Caco-2 (cell line): ENCODE measurements around the gene TMEM8B. TPM values are rescaled to one million over a fixed set of nuclear protein-coding genes. Genes with fewer than 3 reads are reported as not detected.
A peak's percentile ranks its signal among the peaks of the same experiment; 100 is the strongest.

Source experiments
- BruUV-seq: library from RNA; stranded (reverse); fragments of 400-500 nt; replicated peaks from 2 replicates; lab custom pipeline; 2021; lab: Mats Ljungman, UMichigan
- CTCF ChIA-PET: fragments of 300-600 bp; sonication (Branson Sonifier 250); formaldehyde crosslinking; loops from one replicate; lab custom pipeline; 2022; ENCODE audit warnings: antibody characterized with exemption; lab: Charles Lee
- POLR2A ChIA-PET: fragments of 300-600 bp; sonication (Branson Sonifier 250); formaldehyde crosslinking; loops from one replicate; lab custom pipeline; 2022; ENCODE audit warnings: antibody characterized with exemption; lab: Charles Lee
- DNase-seq, 2 experiments: peaks; one replicate each; pipeline versions ENCODE4 v3.0.0 to v3.0.0-alpha.2; 2020 to 2022
- H3K27me3 ChIP-seq: replicated peaks from 2 replicates; pipeline ENCODE4 v1.6.0; 2011; ENCODE audit warnings: low read length; ENCODE audit not compliant: control insufficient read depth, insufficient read depth
- H3K36me3 ChIP-seq: 2 replicates; pipeline ENCODE4 v1.5.1; 2011; ENCODE audit warnings: low read length; ENCODE audit not compliant: control insufficient read depth, insufficient read depth
- H3K4me1 ChIP-seq: fragments of 250-450 bp; sonication (Bioruptor Pico); 2 replicates; pipeline ENCODE4 v1.5.1; 2020; ENCODE audit warnings: mild to moderate bottlenecking
- H3K4me3 ChIP-seq: 2 replicates; pipeline ENCODE4 v1.5.1; 2011; ENCODE audit warnings: low read depth, mild to moderate bottlenecking, control low read depth, low read length
- H3K9me3 ChIP-seq: fragments of 250-450 bp; sonication (Bioruptor Pico); 2 replicates; pipeline ENCODE4 v1.5.1; 2020; ENCODE audit warnings: mild to moderate bottlenecking, moderate library complexity
- H3K27ac Mint-ChIP-seq: one replicate; pipeline ENCODE4 v1.8.0; 2022; ENCODE audit warnings: mixed read lengths; ENCODE audit not compliant: unreplicated experiment
- H3K27me3 Mint-ChIP-seq: one replicate; pipeline ENCODE4 v1.8.0; 2022; ENCODE audit warnings: mixed read lengths; ENCODE audit not compliant: insufficient read depth, unreplicated experiment
- H3K36me3 Mint-ChIP-seq: one replicate; pipeline ENCODE4 v1.8.0; 2022; ENCODE audit warnings: mild to moderate bottlenecking, mixed read lengths; ENCODE audit not compliant: insufficient read depth, unreplicated experiment
- H3K4me1 Mint-ChIP-seq: one replicate; pipeline ENCODE4 v1.8.0; 2022; ENCODE audit warnings: low read depth, mixed read lengths; ENCODE audit not compliant: unreplicated experiment
- H3K4me3 Mint-ChIP-seq: one replicate; pipeline ENCODE4 v1.8.0; 2022; ENCODE audit warnings: mild to moderate bottlenecking, moderate library complexity, mixed read lengths; ENCODE audit not compliant: unreplicated experiment
- H3K9me3 Mint-ChIP-seq: one replicate; pipeline ENCODE4 v1.8.0; 2022; ENCODE audit warnings: mixed read lengths; ENCODE audit not compliant: unreplicated experiment
- intact Hi-C: fragments of 100-400 bp; cut with micrococcal nuclease; formaldehyde crosslinking; loops from one replicate; pipeline ENCODE4 v1.10.0; 2022; ENCODE audit not compliant: unreplicated experiment
- total RNA-seq: library from RNA; stranded (reverse); gene quantifications from 2 replicates; pipeline ENCODE4 v1.2.3, GENCODE V29; 2022
- TF ChIP-seq, protein P1 (sequence below), 2 experiments: fragments of 200-600 bp in 1 of 2; IDR thresholded peaks; 1 replicate in 1 of 2; 2 replicates in 1 of 2; pipeline versions ENCODE4 v1.5.1 to v1.8.0; 2011 to 2022; ENCODE audit warnings: antibody characterized with exemption in 1 of 2, control low read depth in 1 of 2, inconsistent platforms in 1 of 2, low read depth in 1 of 2, low read length in 1 of 2, mild to moderate bottlenecking in 1 of 2, moderate library complexity in 1 of 2; ENCODE audit not compliant: insufficient read depth in 1 of 2, severe bottlenecking in 1 of 2, unreplicated experiment in 1 of 2

The TMEM8B gene
- total RNA-seq, 1 experiment from 2014 or later = 4.9 TPM

DNA sequence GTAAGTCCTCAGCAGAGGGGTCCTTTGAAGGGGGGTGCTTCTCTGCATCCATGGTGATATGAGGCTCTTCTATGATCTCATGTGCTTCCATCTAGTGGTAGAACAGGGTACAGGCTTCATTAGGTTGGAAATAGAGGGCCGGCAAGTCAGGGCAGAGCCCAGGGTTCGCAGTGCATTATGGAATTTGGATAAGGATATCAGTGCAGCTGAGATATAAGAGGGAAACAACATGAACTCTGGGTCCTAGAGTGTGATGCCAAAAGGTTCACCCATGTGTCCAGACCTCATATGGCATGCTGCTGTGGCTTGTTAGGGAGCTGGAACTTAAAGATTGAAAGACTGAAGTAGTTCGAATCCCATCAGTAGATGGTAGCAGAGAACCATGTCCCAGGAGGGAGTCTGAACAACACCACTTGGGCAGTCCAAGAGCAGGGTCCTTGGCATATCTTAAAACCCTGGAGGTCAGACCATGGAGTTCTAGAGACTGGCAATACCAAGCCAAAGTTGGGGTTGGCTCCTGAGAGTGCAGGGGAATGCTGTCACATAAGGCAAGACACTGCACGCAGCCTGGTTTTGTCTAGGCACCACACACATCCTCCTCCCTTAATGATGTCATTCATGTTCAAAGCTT lies 2.8 kb upstream of the TMEM8B start:
- ChIA-PET POLR2A (interaction anchor here (0.6 kb wide), 1 partner anchor 56 kb away, joined by 5 read pairs; no protein-coding TSS in a partner anchor), CTCF (interaction anchor here (0.6 to 2.7 kb wide), 12 partner anchors 8 to 90 kb away, joined by 3 to 62 read pairs (median 4); partner anchors contain the start of genes HINT2 and HRCT1)
- Mint-ChIP-seq H3K4me3 (no peak overlapping the region), H3K27me3 (no peaks in the 10 kb centered on the region), H3K4me1 (peaks cover 8% of the 10 kb centered on the region), H3K27ac (no peak overlapping the region), H3K36me3 (peaks cover 4% of the 10 kb centered on the region), H3K9me3 (no peaks in the 10 kb centered on the region)
- no peak overlapping the region for H3K4me3 ChIP-seq
- H3K9me3 ChIP-seq = no peaks in the 10 kb centered on the region
- H3K36me3 ChIP-seq = no peaks in the 10 kb centered on the region
- no TSS peak for BruUV-seq
- no peaks in the 10 kb centered on the region for H3K27me3 ChIP-seq
- intact Hi-C loops = loop anchor here (1.0 kb wide), 3 partner anchors 25 to 56 kb away; no protein-coding TSS in a partner anchor
- peak in 1 of 2 experiments; percentile 63 for DNase-seq
- H3K4me1 ChIP-seq = peaks cover 4% of the 10 kb centered on the region; the same call in 1 of the 2 replicates
- TF ChIP-seq, protein P1, sequence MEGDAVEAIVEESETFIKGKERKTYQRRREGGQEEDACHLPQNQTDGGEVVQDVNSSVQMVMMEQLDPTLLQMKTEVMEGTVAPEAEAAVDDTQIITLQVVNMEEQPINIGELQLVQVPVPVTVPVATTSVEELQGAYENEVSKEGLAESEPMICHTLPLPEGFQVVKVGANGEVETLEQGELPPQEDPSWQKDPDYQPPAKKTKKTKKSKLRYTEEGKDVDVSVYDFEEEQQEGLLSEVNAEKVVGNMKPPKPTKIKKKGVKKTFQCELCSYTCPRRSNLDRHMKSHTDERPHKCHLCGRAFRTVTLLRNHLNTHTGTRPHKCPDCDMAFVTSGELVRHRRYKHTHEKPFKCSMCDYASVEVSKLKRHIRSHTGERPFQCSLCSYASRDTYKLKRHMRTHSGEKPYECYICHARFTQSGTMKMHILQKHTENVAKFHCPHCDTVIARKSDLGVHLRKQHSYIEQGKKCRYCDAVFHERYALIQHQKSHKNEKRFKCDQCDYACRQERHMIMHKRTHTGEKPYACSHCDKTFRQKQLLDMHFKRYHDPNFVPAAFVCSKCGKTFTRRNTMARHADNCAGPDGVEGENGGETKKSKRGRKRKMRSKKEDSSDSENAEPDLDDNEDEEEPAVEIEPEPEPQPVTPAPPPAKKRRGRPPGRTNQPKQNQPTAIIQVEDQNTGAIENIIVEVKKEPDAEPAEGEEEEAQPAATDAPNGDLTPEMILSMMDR (IDR thresholded peaks at IDR 0.05; ENCODE audit: insufficient read depth in 1 of 2, low read depth in 1 of 2, low read length in 1 of 2, severe bottlenecking in 1 of 2, unreplicated experiment in 1 of 2) = peak; percentile 73 to 76

- Histone ChIP-seq H3K36me3 (no peaks in the 10 kb centered on the region), H3K4me3 (no peak overlapping the region), H3K9me3 (no peaks in the 10 kb centered on the region), H3K27me3 (no peaks in the 10 kb centered on the region), H3K4me1 (peaks cover 4% of the 10 kb centered on the region; the same call in 1 of the 2 replicates)
- no TSS peak for BruUV-seq
- no peaks in the 10 kb centered on the region for H3K9me3 Mint-ChIP-seq
- DNase-seq = no peak
- no peak overlapping the region for H3K27ac Mint-ChIP-seq
- TF ChIP-seq, protein P1 (IDR thresholded peaks at IDR 0.05; ENCODE audit: insufficient read depth in 1 of 2, low read depth in 1 of 2, low read length in 1 of 2, severe bottlenecking in 1 of 2, unreplicated experiment in 1 of 2) = no peak
- H3K36me3 Mint-ChIP-seq = peaks cover 4% of the 10 kb centered on the region
- H3K4me1 Mint-ChIP-seq = peaks cover 8% of the 10 kb centered on the region
- CTCF ChIA-PET = interaction anchor here (1.7 to 2.7 kb wide), 2 partner anchors 38 to 54 kb away, joined by 61 to 62 read pairs; no protein-coding TSS in a partner anchor
- intact Hi-C loops = no loop called here
- no peaks in the 10 kb centered on the region for H3K27me3 Mint-ChIP-seq
- H3K4me3 Mint-ChIP-seq = peak overlapping the region; percentile 88
- POLR2A ChIA-PET = no interaction called here
Measured at GRCh38 chr9:35827486-35827885, 1.5 kb upstream of the TMEM8B start.

- POLR2A ChIA-PET = interaction anchor here (1.0 kb wide), 1 partner anchor 14 kb away, joined by 4 read pairs; the partner anchor contains the start of gene HINT2
- no peaks in the 10 kb centered on the region for H3K9me3 ChIP-seq
- intact Hi-C loops = loop anchor here (1.0 kb wide), 1 partner anchor 13 kb away; the partner anchor contains the start of gene HINT2
- no peaks in the 10 kb centered on the region for H3K36me3 ChIP-seq
- no peaks in the 10 kb centered on the region for H3K27me3 ChIP-seq
- H3K4me1 ChIP-seq = peaks cover 4% of the 10 kb centered on the region; the same call in 1 of the 2 replicates
- no peak for DNase-seq
- Mint-ChIP-seq H3K27ac (peak within 1 kb of the TSS; percentile 88), H3K4me1 (peaks cover 8% of the 10 kb centered on the region), H3K27me3 (no peaks in the 10 kb centered on the region), H3K36me3 (peaks cover 4% of the 10 kb centered on the region), H3K9me3 (no peaks in the 10 kb centered on the region), H3K4me3 (peak within 1 kb of the TSS; percentile 88)
- BruUV-seq = no TSS peak
- peak within 1 kb of the TSS; percentile 48 for H3K4me3 ChIP-seq
- CTCF ChIA-PET = interaction anchor here (0.5 to 1.6 kb wide), 5 partner anchors 15 to 779 kb away, joined by 3 to 10 read pairs (median 8); partner anchors contain the start of gene HINT2
- TF ChIP-seq, protein P1 (IDR thresholded peaks at IDR 0.05; ENCODE audit: insufficient read depth in 1 of 2, low read depth in 1 of 2, low read length in 1 of 2, severe bottlenecking in 1 of 2, unreplicated experiment in 1 of 2) = no peak
Measured at GRCh38 chr9:35828716-35829083, 328 bp upstream of the TMEM8B start, which contains the start of gene FAM221B. TSS of gene FAM221B (minus strand) at chr9:35828732. CDS start at chr9:35826161, 2,571 bp downstream.
